ENCODE data around the gene TRIM28. TPM values are rescaled to one million over a fixed set of nuclear protein-coding genes. Genes with fewer than 3 reads are reported as not detected.

TRIM28 gene
- total and polyA plus RNA-seq, 4 donors = 47.1 to 157 (median 84.2) TPM

- no peak overlapping the region for H3K9ac ChIP-seq (ENCODE audit: low read depth in 1 of 2, low read length in 2 of 2)
- WGBS = 95% methylated on average over 3 of the region's 3 CpGs
- no peaks in the 10 kb centered on the region for H3K36me3 ChIP-seq (ENCODE audit: control insufficient read depth in 4 of 4, insufficient read depth in 3 of 4, low read depth in 1 of 4, low read length in 3 of 4)
- no peak overlapping the region for H3K27ac ChIP-seq (ENCODE audit: low read depth in 1 of 2, low read length in 2 of 2)
- TF ChIP-seq HNF4A (conservative IDR thresholded peaks at IDR 0.05) = no peak
- TF ChIP-seq JUND (IDR thresholded peaks at IDR 0.05) = no peak
- no peak for TF ChIP-seq FOXA2 (IDR thresholded peaks at IDR 0.05)
- no peak overlapping the region for H3K4me3 ChIP-seq (ENCODE audit: low read depth in 1 of 3, low read length in 3 of 3)
- H3K27me3 ChIP-seq (ENCODE audit: control insufficient read depth in 4 of 4, insufficient read depth in 4 of 4, low read length in 3 of 4) = no peaks in the 10 kb centered on the region
- peaks cover 2 to 23% (median 19%) of the 10 kb centered on the region in 4 donors for H3K4me1 ChIP-seq (ENCODE audit: control insufficient read depth in 4 of 4, insufficient read depth in 4 of 4, low read length in 3 of 4)
- DNase-seq (ENCODE audit: low spot score) = no peak
- no peaks in the 10 kb centered on the region for H3K9me3 ChIP-seq (ENCODE audit: control insufficient read depth in 4 of 4, low read length in 3 of 4)
These were observed 21.2 kb upstream of the TRIM28 start for GRCh38 chr19:58522709-58523108.

GRCh38 chr19:58529405-58529804, 14.5 kb upstream of the TRIM28 start:
- DNase-seq (ENCODE audit: low spot score) = no peak
- H3K4me3 ChIP-seq (ENCODE audit: low read depth in 1 of 3, low read length in 3 of 3) = no peak overlapping the region
- no peak overlapping the region for H3K27ac ChIP-seq (ENCODE audit: low read depth in 1 of 2, low read length in 2 of 2)
- no peaks in the 10 kb centered on the region for H3K4me1 ChIP-seq (ENCODE audit: control insufficient read depth in 4 of 4, insufficient read depth in 4 of 4, low read length in 3 of 4)
- H3K9me3 ChIP-seq (ENCODE audit: control insufficient read depth in 4 of 4, low read length in 3 of 4) = no peaks in the 10 kb centered on the region
- no peak overlapping the region for H3K9ac ChIP-seq (ENCODE audit: low read depth in 1 of 2, low read length in 2 of 2)
- H3K36me3 ChIP-seq (ENCODE audit: control insufficient read depth in 4 of 4, insufficient read depth in 3 of 4, low read depth in 1 of 4, low read length in 3 of 4) = no peaks in the 10 kb centered on the region
- no peaks in the 10 kb centered on the region for H3K27me3 ChIP-seq (ENCODE audit: control insufficient read depth in 4 of 4, insufficient read depth in 4 of 4, low read length in 3 of 4)
- TF ChIP-seq TAF1 (conservative IDR thresholded peaks at IDR 0.05) = no peak
- TF ChIP-seq MAX (IDR thresholded peaks at IDR 0.05) = no peak
- TF ChIP-seq NR2F2 (IDR thresholded peaks at IDR 0.05) = no peak
- no peak for TF ChIP-seq HNF4A (conservative IDR thresholded peaks at IDR 0.05)
- no peak for TF ChIP-seq HNF4G (IDR thresholded peaks at IDR 0.05)
- no peak for TF ChIP-seq FOXA1 (IDR thresholded peaks at IDR 0.05)
- no peak for TF ChIP-seq RAD21 (IDR thresholded peaks at IDR 0.05)
- no peak for TF ChIP-seq CTCF (IDR thresholded peaks at IDR 0.05; ENCODE audit: low read depth, low read length, missing input control)
- TF ChIP-seq SP1 (IDR thresholded peaks at IDR 0.05) = no peak
- no peak for TF ChIP-seq FOXA2 (IDR thresholded peaks at IDR 0.05)
- TF ChIP-seq ATF3 (IDR thresholded peaks at IDR 0.05) = no peak
- TF ChIP-seq EGR1 (IDR thresholded peaks at IDR 0.05; ENCODE audit: low read depth in 2 of 2) = no peak
- TF ChIP-seq REST (IDR thresholded peaks at IDR 0.05) = no peak
- no peak for TF ChIP-seq YY1 (IDR thresholded peaks at IDR 0.05)
- no peak for TF ChIP-seq JUND (IDR thresholded peaks at IDR 0.05)
- no peak for TF ChIP-seq GABPA (IDR thresholded peaks at IDR 0.05 in 1 of 2, conservative IDR thresholded peaks at IDR 0.05 in 1 of 2)
- no peak for TF ChIP-seq RXRA (IDR thresholded peaks at IDR 0.05)
- TF ChIP-seq ZBTB33 (IDR thresholded peaks at IDR 0.05) = no peak
- WGBS = 73% methylated on average over 3 of the region's 3 CpGs
